ENCODE data around the gene MYO3B.

DNA sequence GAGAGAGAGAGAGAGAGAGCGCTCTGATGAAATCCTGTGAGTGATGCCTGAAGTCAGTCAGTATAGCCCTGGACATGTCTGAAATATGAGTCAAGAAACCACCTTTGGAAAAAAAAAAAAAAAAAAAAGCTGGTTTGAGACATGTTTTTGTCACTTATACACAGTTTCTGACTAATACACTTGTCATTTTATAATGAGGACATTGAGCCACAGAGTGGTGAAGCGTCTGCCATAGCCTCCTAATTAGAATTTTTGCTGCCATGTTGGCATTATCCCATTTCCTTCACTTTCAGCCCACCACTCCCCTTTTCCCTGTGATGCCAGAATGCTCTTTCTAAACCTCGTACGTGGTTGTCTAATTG lies 15.7 kb upstream of the MYO3B start:
- TF ChIP-seq EP300 (IDR thresholded peaks at IDR 0.05; ENCODE audit: borderline replicate concordance in 1 of 2, low read depth in 2 of 2, low read length in 2 of 2): no peak
- TF ChIP-seq, protein P1, sequence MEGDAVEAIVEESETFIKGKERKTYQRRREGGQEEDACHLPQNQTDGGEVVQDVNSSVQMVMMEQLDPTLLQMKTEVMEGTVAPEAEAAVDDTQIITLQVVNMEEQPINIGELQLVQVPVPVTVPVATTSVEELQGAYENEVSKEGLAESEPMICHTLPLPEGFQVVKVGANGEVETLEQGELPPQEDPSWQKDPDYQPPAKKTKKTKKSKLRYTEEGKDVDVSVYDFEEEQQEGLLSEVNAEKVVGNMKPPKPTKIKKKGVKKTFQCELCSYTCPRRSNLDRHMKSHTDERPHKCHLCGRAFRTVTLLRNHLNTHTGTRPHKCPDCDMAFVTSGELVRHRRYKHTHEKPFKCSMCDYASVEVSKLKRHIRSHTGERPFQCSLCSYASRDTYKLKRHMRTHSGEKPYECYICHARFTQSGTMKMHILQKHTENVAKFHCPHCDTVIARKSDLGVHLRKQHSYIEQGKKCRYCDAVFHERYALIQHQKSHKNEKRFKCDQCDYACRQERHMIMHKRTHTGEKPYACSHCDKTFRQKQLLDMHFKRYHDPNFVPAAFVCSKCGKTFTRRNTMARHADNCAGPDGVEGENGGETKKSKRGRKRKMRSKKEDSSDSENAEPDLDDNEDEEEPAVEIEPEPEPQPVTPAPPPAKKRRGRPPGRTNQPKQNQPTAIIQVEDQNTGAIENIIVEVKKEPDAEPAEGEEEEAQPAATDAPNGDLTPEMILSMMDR (IDR thresholded peaks at IDR 0.05; ENCODE audit: control extremely low read depth in 1 of 3, insufficient read depth in 1 of 3, low read depth in 1 of 3, low read length in 3 of 3): no peak
- no peak for TF ChIP-seq YY1 (IDR thresholded peaks at IDR 0.05; ENCODE audit: low read depth, low read length)
- no peak for TF ChIP-seq KDM1A (IDR thresholded peaks at IDR 0.05; ENCODE audit: borderline replicate concordance, low read length)
- TF ChIP-seq JUND (IDR thresholded peaks at IDR 0.05; ENCODE audit: low read length): no peak
- no peak for TF ChIP-seq MAX (IDR thresholded peaks at IDR 0.05)
- TF ChIP-seq POLR2A (IDR thresholded peaks at IDR 0.05; ENCODE audit: control extremely low read depth in 1 of 2, low read depth in 2 of 2, low read length in 2 of 2): no peak
- TF ChIP-seq ASH2L (IDR thresholded peaks at IDR 0.05; ENCODE audit: low read length): no peak
- TF ChIP-seq POLR2AphosphoS5 (IDR thresholded peaks at IDR 0.05; ENCODE audit: low read depth, low read length): no peak
